ENCODE results near the gene TTLL11.

Gene TTLL11

GRCh38 chr9:121950866-121951265, 142.2 kb downstream of the TTLL11 start:
- Histone ChIP-seq H3K4me2 (ENCODE audit: low read depth, low read length, poor library complexity, severe bottlenecking) (no peak overlapping the region), H3F3A (ENCODE audit: low read depth) (no peaks in the 10 kb centered on the region), H3K9me2 (replicated peaks; ENCODE audit: low read depth, low read length) (no peaks in the 10 kb centered on the region), H3K36me3 (ENCODE audit: insufficient read depth, low read length) (no peaks in the 10 kb centered on the region), H4K20me1 (ENCODE audit: insufficient read depth, low read length, poor library complexity, severe bottlenecking) (peaks cover 27% of the 10 kb centered on the region), H3K9me3 (ENCODE audit: insufficient read depth, low read depth, low read length) (no peaks in the 10 kb centered on the region), H3K4me1 (ENCODE audit: insufficient read depth, low read length, poor library complexity, severe bottlenecking) (peaks cover 35% of the 10 kb centered on the region), H3K79me2 (ENCODE audit: insufficient read depth, low read length) (peaks cover 82% of the 10 kb centered on the region), H3K27me3 (ENCODE audit: insufficient read depth, low read length, poor library complexity, severe bottlenecking) (no peaks in the 10 kb centered on the region), H2AFZ (ENCODE audit: low read length) (no peak overlapping the region), H3K4me3 (ENCODE audit: low read length, poor library complexity, severe bottlenecking) (no peak overlapping the region), H3K9ac (ENCODE audit: low read depth, low read length, poor library complexity, severe bottlenecking) (no peak overlapping the region)
- TF ChIP-seq CTCF (conservative IDR thresholded peaks at IDR 0.05; ENCODE audit: low read length) (no peak), EZH2phosphoT487 (IDR thresholded peaks at IDR 0.05; ENCODE audit: borderline replicate concordance) (no peak)

- no peak overlapping the region for H3K9ac ChIP-seq (ENCODE audit: low read depth, low read length, poor library complexity, severe bottlenecking)
- TF ChIP-seq CTCF (conservative IDR thresholded peaks at IDR 0.05; ENCODE audit: low read length) (no peak), EZH2phosphoT487 (IDR thresholded peaks at IDR 0.05; ENCODE audit: borderline replicate concordance) (no peak)
- no peak overlapping the region for H3K4me2 ChIP-seq (ENCODE audit: low read depth, low read length, poor library complexity, severe bottlenecking)
- H4K20me1 ChIP-seq (ENCODE audit: insufficient read depth, low read length, poor library complexity, severe bottlenecking) = peaks cover 25% of the 10 kb centered on the region
- H3K27me3 ChIP-seq (ENCODE audit: insufficient read depth, low read length, poor library complexity, severe bottlenecking) = no peaks in the 10 kb centered on the region
- H3K36me3 ChIP-seq (ENCODE audit: insufficient read depth, low read length) = no peaks in the 10 kb centered on the region
- no peaks in the 10 kb centered on the region for H3F3A ChIP-seq (ENCODE audit: low read depth)
- peaks cover 78% of the 10 kb centered on the region for H3K79me2 ChIP-seq (ENCODE audit: insufficient read depth, low read length)
- H3K9me2 ChIP-seq (replicated peaks; ENCODE audit: low read depth, low read length) = no peaks in the 10 kb centered on the region
- no peaks in the 10 kb centered on the region for H3K9me3 ChIP-seq (ENCODE audit: insufficient read depth, low read depth, low read length)
- peaks cover 32% of the 10 kb centered on the region for H3K4me1 ChIP-seq (ENCODE audit: insufficient read depth, low read length, poor library complexity, severe bottlenecking)
- no peak overlapping the region for H3K4me3 ChIP-seq (ENCODE audit: low read length, poor library complexity, severe bottlenecking)
- no peak overlapping the region for H2AFZ ChIP-seq (ENCODE audit: low read length)
Measured at GRCh38 chr9:121950441-121950840, 142.7 kb downstream of the TTLL11 start.

DNA sequence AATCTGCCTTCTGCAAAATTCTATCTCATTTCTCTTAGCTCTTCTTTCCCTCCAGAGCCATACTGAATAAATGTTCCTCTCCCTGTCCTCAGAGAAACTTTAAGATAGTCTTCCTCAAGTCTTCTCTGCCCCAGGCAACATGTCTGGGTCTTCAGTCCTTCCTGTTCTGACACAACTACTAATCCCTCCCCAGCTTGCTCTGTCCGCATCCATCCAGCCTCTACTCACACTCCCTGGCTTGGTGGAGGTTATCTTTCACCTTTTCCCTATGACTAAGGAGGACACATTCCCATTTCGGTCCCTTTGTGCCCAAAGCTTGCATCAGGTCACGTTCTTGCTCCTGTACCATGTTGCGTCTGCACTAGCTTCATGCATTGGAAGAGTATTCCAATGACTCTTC, 143.3 kb downstream of the TTLL11 start:
- peaks cover 25% of the 10 kb centered on the region for H3K4me1 ChIP-seq (ENCODE audit: insufficient read depth, low read length, poor library complexity, severe bottlenecking)
- no peak overlapping the region for H3K4me2 ChIP-seq (ENCODE audit: low read depth, low read length, poor library complexity, severe bottlenecking)
- peaks cover 77% of the 10 kb centered on the region for H3K79me2 ChIP-seq (ENCODE audit: insufficient read depth, low read length)
- no peaks in the 10 kb centered on the region for H3K27me3 ChIP-seq (ENCODE audit: insufficient read depth, low read length, poor library complexity, severe bottlenecking)
- H4K20me1 ChIP-seq (ENCODE audit: insufficient read depth, low read length, poor library complexity, severe bottlenecking) = peaks cover 19% of the 10 kb centered on the region
- no peak overlapping the region for H3K9ac ChIP-seq (ENCODE audit: low read depth, low read length, poor library complexity, severe bottlenecking)
- H3K36me3 ChIP-seq (ENCODE audit: insufficient read depth, low read length) = peaks cover 3% of the 10 kb centered on the region; the same call in 1 of the 2 replicates
- no peak overlapping the region for H2AFZ ChIP-seq (ENCODE audit: low read length)
- H3F3A ChIP-seq (ENCODE audit: low read depth) = no peaks in the 10 kb centered on the region
- H3K9me2 ChIP-seq (replicated peaks; ENCODE audit: low read depth, low read length) = no peaks in the 10 kb centered on the region
- no peak overlapping the region for H3K4me3 ChIP-seq (ENCODE audit: low read length, poor library complexity, severe bottlenecking)
- no peaks in the 10 kb centered on the region for H3K9me3 ChIP-seq (ENCODE audit: insufficient read depth, low read depth, low read length)
- TF ChIP-seq EZH2phosphoT487 (IDR thresholded peaks at IDR 0.05; ENCODE audit: borderline replicate concordance) = no peak
- no peak for TF ChIP-seq CTCF (conservative IDR thresholded peaks at IDR 0.05; ENCODE audit: low read length)

Measured in Loucy (cell line).